ENCODE results near the gene FNBP1L.
"Not testable (repeated sequence)": the region's sequence is repeated elsewhere in the genome, so short reads cannot be mapped to it uniquely, and the experiment has no call there.

- not testable (repeated sequence) for TF ChIP-seq CTCF (IDR thresholded peaks at IDR 0.05; ENCODE audit: low read length); EZH2 (IDR thresholded peaks at IDR 0.05; ENCODE audit: borderline replicate concordance, low read length)
Measured at GRCh38 chr1:93469223-93469622, 21.3 kb downstream of the FNBP1L start.
